Rectal smooth muscle tissue (tissue), 1 donor: ENCODE data around the gene HNRNPM.

Source experiments
- H3K27ac ChIP-seq: one replicate; pipeline ENCODE4 v1.7.0; 2013; ENCODE audit warnings: low read depth, low read length, inconsistent platforms
- H3K27me3 ChIP-seq: one replicate; pipeline ENCODE4 v1.7.0; 2013; ENCODE audit warnings: low read length; ENCODE audit not compliant: control insufficient read depth, insufficient read depth
- H3K36me3 ChIP-seq: one replicate; pipeline ENCODE4 v1.7.0; 2013; ENCODE audit warnings: low read length; ENCODE audit not compliant: control insufficient read depth, insufficient read depth
- H3K4me1 ChIP-seq: one replicate; pipeline ENCODE4 v1.7.0; 2013; ENCODE audit warnings: low read length; ENCODE audit not compliant: control insufficient read depth, insufficient read depth
- H3K4me3 ChIP-seq: one replicate; pipeline ENCODE4 v1.7.0; 2013; ENCODE audit warnings: low read length
- H3K9ac ChIP-seq: one replicate; pipeline ENCODE4 v1.7.0; 2013; ENCODE audit warnings: low read length

The HNRNPM gene

DNA sequence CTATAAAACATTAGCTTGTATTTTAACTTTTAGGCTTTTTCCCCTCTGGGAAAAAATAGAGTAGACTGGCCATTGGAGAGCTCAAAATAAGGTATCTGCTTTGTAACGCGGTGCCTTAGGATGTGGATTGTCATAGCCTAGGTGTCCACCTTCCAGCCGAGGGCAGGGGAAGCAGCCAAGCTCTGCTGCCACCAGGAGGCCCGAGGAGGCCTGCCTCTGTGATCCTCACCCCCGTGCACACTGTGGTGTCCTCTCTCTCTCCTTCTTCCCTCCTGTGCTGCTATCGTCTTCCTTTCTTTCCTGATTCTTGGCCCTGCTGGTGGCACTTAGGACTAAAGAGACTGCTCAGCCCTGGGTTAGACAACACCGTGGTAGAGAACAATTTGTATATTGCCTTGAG lies 11.3 kb downstream of the HNRNPM start:
- H3K27ac ChIP-seq: no peak overlapping the region
- peaks cover 4% of the 10 kb centered on the region for H3K36me3 ChIP-seq
- peaks cover 26% of the 10 kb centered on the region for H3K4me1 ChIP-seq
- no peaks in the 10 kb centered on the region for H3K27me3 ChIP-seq
- H3K4me3 ChIP-seq: no peak overlapping the region
- no peak overlapping the region for H3K9ac ChIP-seq

- no peak overlapping the region for H3K9ac ChIP-seq
- H3K36me3 ChIP-seq: peaks cover 4% of the 10 kb centered on the region
- no peak overlapping the region for H3K27ac ChIP-seq
- H3K27me3 ChIP-seq: no peaks in the 10 kb centered on the region
- peaks cover 26% of the 10 kb centered on the region for H3K4me1 ChIP-seq
- no peak overlapping the region for H3K4me3 ChIP-seq
Observed at GRCh38 chr19:8457209-8457608, 12.4 kb downstream of the HNRNPM start.

- peaks cover 4% of the 10 kb centered on the region for H3K36me3 ChIP-seq
- H3K27ac ChIP-seq: no peak overlapping the region
- peaks cover 22% of the 10 kb centered on the region for H3K4me1 ChIP-seq
- H3K27me3 ChIP-seq: no peaks in the 10 kb centered on the region
- no peak overlapping the region for H3K9ac ChIP-seq
- H3K4me3 ChIP-seq: no peak overlapping the region
Observed at GRCh38 chr19:8457827-8458226, 13.1 kb downstream of the HNRNPM start.

DNA sequence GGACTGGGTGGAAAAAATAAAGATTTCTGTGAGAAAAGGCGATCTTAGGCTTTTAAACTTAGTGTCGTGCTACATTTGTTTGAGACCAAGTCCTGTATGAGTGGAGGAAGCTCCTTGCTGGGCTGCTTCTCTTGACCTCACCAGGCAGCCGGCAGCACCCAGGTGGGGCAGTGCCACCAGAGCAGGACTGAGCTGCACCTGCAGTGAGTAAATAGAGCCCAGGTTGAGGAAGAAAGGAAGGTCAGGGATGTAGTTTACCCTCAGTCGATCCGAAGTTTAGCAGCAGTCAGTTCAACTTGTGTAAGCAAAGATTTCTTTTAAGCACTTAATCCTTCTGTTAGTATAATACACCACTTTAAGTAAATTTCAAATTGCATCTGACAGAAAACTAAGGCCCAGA lies 13.6 kb downstream of the HNRNPM start:
- Histone ChIP-seq H3K27ac (no peak overlapping the region), H3K4me1 (peaks cover 22% of the 10 kb centered on the region), H3K4me3 (no peak overlapping the region), H3K9ac (no peak overlapping the region), H3K36me3 (peaks cover 4% of the 10 kb centered on the region), H3K27me3 (no peaks in the 10 kb centered on the region)

DNA sequence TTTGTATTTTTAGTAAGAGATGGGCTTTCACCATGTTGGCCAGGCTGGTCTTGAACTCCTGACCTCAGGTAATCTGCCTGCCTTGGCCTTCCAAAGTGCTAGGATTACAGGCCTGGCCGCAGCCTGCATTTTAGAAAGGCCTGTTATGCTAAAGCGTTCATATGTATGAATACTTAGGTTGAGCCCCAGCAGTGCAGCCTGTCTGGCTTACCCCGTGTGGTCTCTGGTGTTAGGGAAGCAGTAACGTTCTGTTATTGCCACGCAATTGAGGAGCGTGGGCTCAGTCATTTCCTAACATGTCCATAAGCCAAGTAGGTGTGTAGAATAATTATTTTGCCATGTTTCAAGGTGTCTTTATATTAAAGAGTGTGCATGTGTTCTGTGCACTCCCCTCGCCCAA lies 14.3 kb downstream of the HNRNPM start:
- peaks cover 10% of the 10 kb centered on the region for H3K36me3 ChIP-seq
- no peak overlapping the region for H3K4me3 ChIP-seq
- H3K4me1 ChIP-seq: peaks cover 22% of the 10 kb centered on the region
- H3K9ac ChIP-seq: no peak overlapping the region
- H3K27me3 ChIP-seq: no peaks in the 10 kb centered on the region
- no peak overlapping the region for H3K27ac ChIP-seq

DNA sequence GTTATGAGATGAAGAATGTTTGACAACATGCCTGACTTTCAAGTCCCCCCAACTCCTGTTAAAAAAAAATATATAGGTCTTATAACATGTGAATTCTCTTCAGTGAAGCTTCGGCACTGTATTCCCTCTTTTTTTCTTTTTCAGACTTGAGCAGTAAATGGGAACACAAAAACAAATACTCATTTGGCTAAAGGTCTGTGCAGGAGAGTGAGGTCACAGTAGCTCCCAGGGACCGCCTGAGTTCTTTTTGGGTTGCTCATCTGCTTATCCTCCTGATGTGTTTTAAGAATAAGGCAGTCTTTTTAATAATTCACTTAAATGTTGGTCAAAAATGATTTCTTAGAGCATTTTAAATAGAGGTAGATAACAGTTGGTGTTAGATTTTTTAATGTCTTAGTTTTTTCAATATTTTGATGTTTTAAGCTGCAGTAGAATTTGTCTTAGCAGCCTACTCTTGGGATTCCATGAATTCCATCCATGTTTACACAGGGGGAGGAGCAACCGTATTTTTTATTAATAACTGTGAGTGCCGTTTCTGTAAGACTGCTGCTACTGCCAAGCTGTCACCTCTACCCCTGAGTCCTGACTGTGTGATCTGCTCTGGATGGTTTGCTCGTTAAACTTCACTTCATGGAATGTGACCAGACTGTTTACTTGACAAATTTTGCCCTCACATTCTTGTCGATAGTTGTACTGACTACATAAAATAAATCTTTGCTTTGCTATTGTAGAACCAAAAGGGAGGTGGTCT lies 14.9 kb downstream of the HNRNPM start:
- no peak overlapping the region for H3K9ac ChIP-seq
- H3K27ac ChIP-seq: peak overlapping the region; percentile 1
- H3K27me3 ChIP-seq: no peaks in the 10 kb centered on the region
- H3K4me3 ChIP-seq: no peak overlapping the region
- H3K36me3 ChIP-seq: peaks cover 14% of the 10 kb centered on the region
- peaks cover 22% of the 10 kb centered on the region for H3K4me1 ChIP-seq

DNA sequence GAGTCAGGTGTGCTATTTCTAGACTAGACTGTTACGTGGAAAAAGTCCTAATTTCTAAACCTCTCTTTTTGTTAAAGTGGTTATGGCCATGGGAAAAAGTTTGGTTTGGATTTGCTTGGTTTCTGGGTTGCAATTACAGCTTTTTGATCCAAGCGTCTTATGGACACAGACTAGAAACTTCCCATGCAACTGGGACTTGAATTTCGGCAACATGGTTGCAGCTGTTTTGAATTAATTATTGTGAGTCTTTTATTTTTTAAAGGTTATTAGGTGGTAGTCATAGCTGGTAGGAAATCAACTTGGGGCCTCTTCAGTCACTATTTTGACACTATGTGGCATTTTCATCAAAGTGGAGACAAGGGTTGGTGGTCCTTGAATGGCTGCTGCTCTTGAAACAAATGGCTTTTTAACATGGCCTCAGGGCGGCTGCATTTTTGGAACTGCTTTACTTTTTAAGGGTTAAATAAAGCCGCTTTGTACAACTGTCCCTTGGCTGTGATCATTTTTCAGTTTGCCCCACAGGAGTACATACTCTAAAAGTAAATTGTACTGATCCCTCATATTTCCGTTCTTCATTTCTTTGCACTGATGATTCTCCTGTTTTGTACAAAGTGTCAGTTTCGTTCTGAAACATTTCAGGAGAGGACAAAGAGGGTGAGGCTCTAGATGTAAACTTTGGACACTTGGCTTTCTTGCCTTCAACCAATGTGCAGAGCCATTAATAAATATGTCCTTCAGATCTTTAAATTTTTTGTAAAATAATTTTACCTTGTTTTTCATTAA lies 15.9 kb downstream of the HNRNPM start:
- H3K4me1 ChIP-seq: peaks cover 22% of the 10 kb centered on the region
- no peak overlapping the region for H3K27ac ChIP-seq
- no peak overlapping the region for H3K9ac ChIP-seq
- no peaks in the 10 kb centered on the region for H3K27me3 ChIP-seq
- no peak overlapping the region for H3K4me3 ChIP-seq
- peaks cover 21% of the 10 kb centered on the region for H3K36me3 ChIP-seq

DNA sequence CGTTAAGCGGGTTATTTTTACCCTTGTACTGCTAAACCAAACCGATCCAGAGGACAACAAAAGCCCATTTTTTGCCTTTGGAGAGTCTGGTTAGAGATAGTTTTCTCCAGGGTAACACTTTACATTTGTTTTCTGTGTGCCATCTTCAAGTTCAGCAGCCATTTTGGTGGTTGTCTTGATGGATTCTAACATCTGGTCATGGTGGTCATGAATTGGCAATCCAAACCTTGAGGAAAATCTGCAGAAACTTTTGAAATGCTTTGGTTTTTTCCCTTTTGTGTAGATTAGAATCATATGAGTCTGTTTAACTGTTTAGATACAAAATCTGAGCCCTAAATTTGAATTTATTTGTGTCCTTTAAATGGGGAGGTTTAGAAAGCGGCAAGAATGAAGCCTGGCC lies 16.6 kb downstream of the HNRNPM start:
- no peak overlapping the region for H3K4me3 ChIP-seq
- H3K27ac ChIP-seq: no peak overlapping the region
- peaks cover 17% of the 10 kb centered on the region for H3K36me3 ChIP-seq
- no peak overlapping the region for H3K9ac ChIP-seq
- peaks cover 22% of the 10 kb centered on the region for H3K4me1 ChIP-seq
- no peaks in the 10 kb centered on the region for H3K27me3 ChIP-seq

DNA sequence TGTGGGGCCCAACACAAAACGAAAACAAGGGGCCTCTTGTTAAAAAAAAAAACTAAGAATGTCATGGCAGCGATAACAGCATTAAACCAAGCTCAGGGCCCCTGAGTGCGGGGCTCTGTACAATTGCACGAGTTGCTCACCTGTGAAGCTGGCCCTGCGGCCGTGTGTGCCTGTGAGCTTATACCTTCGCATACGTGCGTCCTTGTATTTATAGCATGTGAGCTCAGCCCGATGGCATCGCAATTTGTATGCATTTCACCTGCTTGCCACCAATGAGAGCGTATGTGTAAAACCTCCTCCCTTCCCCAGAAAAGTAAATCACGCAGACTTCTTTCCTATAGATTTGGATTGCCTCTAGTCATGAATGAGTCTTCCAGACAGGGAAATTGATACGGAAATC lies 17.1 kb downstream of the HNRNPM start:
- Histone ChIP-seq H3K9ac (no peak overlapping the region), H3K27ac (no peak overlapping the region), H3K4me1 (peaks cover 22% of the 10 kb centered on the region), H3K36me3 (peaks cover 18% of the 10 kb centered on the region), H3K27me3 (no peaks in the 10 kb centered on the region), H3K4me3 (no peak overlapping the region)

GRCh38 chr19:8462571-8462970 lies 17.8 kb downstream of the HNRNPM start:
- no peak overlapping the region for H3K9ac ChIP-seq
- peaks cover 21% of the 10 kb centered on the region for H3K36me3 ChIP-seq
- H3K27me3 ChIP-seq: no peaks in the 10 kb centered on the region
- H3K27ac ChIP-seq: no peak overlapping the region
- H3K4me3 ChIP-seq: no peak overlapping the region
- peaks cover 18% of the 10 kb centered on the region for H3K4me1 ChIP-seq

GRCh38 chr19:8463365-8463764 lies 18.6 kb downstream of the HNRNPM start:
- Histone ChIP-seq H3K27ac (no peak overlapping the region), H3K4me3 (no peak overlapping the region), H3K36me3 (peaks cover 23% of the 10 kb centered on the region), H3K27me3 (no peaks in the 10 kb centered on the region), H3K9ac (no peak overlapping the region), H3K4me1 (peaks cover 14% of the 10 kb centered on the region)

DNA sequence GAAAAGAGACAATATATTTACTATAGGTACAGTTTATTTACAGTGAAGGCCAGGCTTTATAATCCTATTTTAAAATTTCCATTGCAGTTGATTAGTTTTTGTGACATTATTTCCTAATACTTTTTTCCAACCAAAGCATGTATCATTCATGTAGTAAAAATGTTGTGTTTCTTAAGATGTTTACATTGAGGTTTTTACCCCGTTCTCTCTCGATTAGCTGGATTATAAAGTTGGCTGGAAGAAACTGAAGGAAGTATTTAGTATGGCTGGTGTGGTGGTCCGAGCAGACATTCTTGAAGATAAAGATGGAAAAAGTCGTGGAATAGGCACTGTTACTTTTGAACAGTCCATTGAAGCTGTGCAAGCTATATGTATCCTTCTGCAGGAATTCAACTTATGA lies 21.2 kb downstream of the HNRNPM start:
- H3K27me3 ChIP-seq: no peaks in the 10 kb centered on the region
- H3K4me1 ChIP-seq: no peaks in the 10 kb centered on the region
- H3K27ac ChIP-seq: no peak overlapping the region
- peaks cover 45% of the 10 kb centered on the region for H3K36me3 ChIP-seq
- H3K9ac ChIP-seq: no peak overlapping the region
- H3K4me3 ChIP-seq: no peak overlapping the region

DNA sequence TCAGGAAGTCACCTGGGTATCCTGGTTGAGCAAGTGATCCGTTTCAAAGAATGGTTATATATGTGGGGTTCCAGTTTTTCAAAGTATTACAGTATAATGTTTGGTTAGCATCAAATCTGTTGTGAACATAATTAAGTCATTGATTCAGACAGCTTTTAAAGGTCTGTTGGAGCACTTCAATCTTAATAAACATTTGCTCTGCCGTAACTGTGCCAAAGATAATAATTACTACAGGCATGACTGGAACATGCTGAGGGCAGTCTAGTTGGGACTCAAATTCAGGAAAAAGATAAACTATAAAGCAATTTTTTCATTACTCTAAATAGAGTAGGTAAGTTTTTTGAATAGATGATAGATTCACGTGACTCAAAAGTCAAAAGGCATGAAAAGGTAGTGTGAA lies 23.3 kb downstream of the HNRNPM start:
- Histone ChIP-seq H3K4me3 (no peak overlapping the region), H3K27ac (no peak overlapping the region), H3K27me3 (no peaks in the 10 kb centered on the region), H3K9ac (no peak overlapping the region), H3K36me3 (peaks cover 46% of the 10 kb centered on the region), H3K4me1 (no peaks in the 10 kb centered on the region)
